Spleen (tissue), 7 donors: Measurements from ENCODE around the gene LRRC8D.

Experiments used
- CTCF ChIP-seq, 11 experiments: fragments of 200-600 bp in 7 of 11; fragments of 450-650 bp in 4 of 11; sonication (generic) in 4 of 11; IDR thresholded peaks in 8 of 11; conservative IDR thresholded peaks in 3 of 11; 1 replicate in 7 of 11; 2 replicates in 4 of 11; pipeline versions ENCODE4 v1.4.0 to v1.8.0; 2016 to 2021; ENCODE audit warnings: antibody characterized with exemption in 11 of 11, inconsistent platforms in 4 of 11, mild to moderate bottlenecking in 1 of 11
- POLR2A ChIP-seq, 3 donors: fragments of 450-650 bp; IDR thresholded peaks; one replicate each; pipeline ENCODE4 v1.5.1; 2017; ENCODE audit warnings: antibody characterized with exemption in 3 of 3, mild to moderate bottlenecking in 1 of 3
- POLR2AphosphoS5 ChIP-seq, 3 donors: sonication (generic); formaldehyde crosslinking; IDR thresholded peaks; one replicate each; pipeline ENCODE4 v1.5.1; 2017; ENCODE audit warnings: antibody characterized with exemption in 3 of 3
- donor health status: DM: no; HTN: no; CAD: no; lungs with moderate emphysema.
- donor health status: DM: no; HTN: no; CAD: no.
- donor health status: DM: no; HTN: no; CAD: no.

- TF ChIP-seq CTCF (IDR thresholded peaks at IDR 0.05 in 8 of 11, conservative IDR thresholded peaks at IDR 0.05 in 3 of 11) = no peak
- no peak for TF ChIP-seq POLR2AphosphoS5 (IDR thresholded peaks at IDR 0.05)
- TF ChIP-seq POLR2A (IDR thresholded peaks at IDR 0.05) = no peak
Measured at GRCh38 chr1:89919174-89919573, 98.3 kb downstream of the LRRC8D start.
